Measurements from ENCODE around the gene JAK1.

DNA sequence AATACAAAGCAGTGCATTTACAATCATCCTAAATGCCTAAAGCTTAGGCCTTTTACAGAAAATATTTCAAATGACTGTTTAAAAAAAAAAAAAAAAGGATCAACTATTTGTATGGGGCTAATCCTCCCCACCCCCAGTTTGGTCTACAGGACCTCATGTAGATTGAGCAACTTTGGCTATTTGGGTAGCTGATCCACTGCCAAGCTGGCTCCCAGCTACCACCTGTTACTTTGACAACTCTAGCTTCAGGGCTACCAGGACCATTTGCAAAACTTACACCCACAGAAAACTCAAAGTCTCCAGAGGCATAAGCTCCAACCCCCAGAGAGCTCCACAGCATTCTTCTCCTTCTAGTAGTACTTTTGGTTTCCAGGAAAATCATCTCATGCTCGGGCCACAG is 29.4 kb downstream of the JAK1 start:
- TF ChIP-seq POLR2A (IDR thresholded peaks at IDR 0.05) (no peak), EP300 (IDR thresholded peaks at IDR 0.05; ENCODE audit: low read depth) (no peak), POLR2AphosphoS5 (IDR thresholded peaks at IDR 0.05) (no peak)
- TF ChIP-seq, protein P1, sequence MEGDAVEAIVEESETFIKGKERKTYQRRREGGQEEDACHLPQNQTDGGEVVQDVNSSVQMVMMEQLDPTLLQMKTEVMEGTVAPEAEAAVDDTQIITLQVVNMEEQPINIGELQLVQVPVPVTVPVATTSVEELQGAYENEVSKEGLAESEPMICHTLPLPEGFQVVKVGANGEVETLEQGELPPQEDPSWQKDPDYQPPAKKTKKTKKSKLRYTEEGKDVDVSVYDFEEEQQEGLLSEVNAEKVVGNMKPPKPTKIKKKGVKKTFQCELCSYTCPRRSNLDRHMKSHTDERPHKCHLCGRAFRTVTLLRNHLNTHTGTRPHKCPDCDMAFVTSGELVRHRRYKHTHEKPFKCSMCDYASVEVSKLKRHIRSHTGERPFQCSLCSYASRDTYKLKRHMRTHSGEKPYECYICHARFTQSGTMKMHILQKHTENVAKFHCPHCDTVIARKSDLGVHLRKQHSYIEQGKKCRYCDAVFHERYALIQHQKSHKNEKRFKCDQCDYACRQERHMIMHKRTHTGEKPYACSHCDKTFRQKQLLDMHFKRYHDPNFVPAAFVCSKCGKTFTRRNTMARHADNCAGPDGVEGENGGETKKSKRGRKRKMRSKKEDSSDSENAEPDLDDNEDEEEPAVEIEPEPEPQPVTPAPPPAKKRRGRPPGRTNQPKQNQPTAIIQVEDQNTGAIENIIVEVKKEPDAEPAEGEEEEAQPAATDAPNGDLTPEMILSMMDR (IDR thresholded peaks at IDR 0.05), result no peak
